Islet of Langerhans (tissue), 1 donor: Measurements from ENCODE around the gene PAX2.

Source experiments
- FAIRE-seq: peaks from one replicate; lab custom pipeline; 2011; peaks lifted over from hg19 to GRCh38; lab: Jason Lieb, UNC

Gene PAX2

GRCh38 chr10:100791369-100792058, 46.1 kb downstream of the PAX2 start:
- no peak for FAIRE-seq

DNA sequence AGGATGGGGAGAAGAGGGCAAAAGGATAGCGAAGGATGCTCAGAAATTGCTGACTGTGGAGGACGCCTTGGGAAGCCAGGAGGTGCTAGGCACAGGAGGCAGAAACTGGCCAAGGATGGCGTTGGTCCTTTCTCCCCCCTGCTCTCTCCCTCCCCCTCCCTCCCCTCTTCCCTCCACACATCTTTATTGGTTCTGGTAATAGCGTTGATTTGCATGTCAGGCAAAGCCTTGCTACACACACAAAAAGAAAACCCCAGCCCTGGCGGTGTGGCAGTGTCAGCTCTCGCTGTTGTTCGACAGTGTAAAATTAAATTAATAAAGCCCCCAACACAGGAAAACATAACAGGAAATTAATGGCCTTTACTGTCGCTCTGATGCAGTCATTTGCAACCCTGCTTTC, 47.2 kb downstream of the PAX2 start:
- no peak for FAIRE-seq

DNA sequence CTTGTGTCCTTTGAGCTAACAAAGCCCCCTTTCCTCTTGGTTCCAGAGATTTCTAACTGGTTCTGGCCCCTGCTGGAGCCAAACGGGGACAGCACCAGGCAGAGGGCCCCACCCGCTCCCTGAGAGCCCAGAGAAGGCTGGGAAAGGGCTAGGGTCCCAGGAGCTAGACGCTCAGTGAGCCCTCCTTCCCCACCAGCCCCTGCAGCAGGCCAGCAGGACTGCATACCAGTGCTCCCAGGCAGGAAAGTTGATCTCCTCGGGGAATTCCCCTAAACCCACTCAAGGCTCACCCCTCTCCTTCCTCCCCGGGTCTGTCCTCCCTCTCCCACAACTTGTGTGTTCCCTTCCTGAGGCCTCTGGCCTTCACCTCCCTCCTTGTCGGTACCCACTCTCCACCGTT, 47.7 kb downstream of the PAX2 start:
- no peak for FAIRE-seq

DNA sequence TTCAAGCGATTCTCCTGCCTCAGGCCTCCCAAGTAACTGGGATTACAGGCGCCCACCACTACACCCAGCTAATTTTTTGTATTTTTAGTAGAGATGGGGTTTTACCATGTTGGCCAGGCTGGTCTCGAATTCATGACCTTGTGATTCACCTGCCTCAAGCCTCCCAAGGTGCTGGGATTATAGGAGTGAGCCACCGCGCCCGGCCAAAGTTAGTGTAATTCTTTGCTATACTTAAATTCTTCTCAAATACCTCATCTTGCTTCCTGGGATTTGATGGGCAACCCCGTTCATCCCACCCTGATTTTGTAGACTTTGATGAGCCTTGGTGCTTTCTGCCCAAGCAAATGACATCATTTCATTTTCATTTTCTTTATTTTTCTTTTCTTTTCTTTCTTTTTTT, 54.5 kb downstream of the PAX2 start:
- FAIRE-seq, result no peak

GRCh38 chr10:100800931-100801330, 55.5 kb downstream of the PAX2 start:
- no peak for FAIRE-seq

DNA sequence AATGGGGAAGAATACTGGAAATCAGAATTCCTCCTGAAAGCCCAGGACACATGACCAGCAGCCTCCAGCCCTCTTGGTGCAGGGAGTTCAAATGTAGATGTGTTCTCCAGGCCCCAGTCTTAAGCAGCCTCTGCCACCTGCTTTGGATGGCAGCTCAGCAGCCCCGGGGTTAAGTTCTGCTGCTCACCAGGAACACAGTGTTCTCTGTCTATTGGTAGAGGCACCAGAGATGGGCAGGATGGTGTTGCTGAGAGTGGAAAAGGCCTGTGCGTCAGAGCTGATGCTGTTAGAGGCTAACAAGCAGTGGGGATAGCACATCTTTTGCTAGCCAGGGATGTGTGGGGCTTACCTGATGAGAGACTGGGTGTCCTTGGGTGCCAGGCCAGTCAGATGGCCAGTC, 56.8 kb downstream of the PAX2 start:
- no peak for FAIRE-seq

- FAIRE-seq, result no peak
Measured at GRCh38 chr10:100802607-100803006, 57.2 kb downstream of the PAX2 start.

- FAIRE-seq, result no peak
Measured at GRCh38 chr10:100803492-100803891, 58.1 kb downstream of the PAX2 start.

DNA sequence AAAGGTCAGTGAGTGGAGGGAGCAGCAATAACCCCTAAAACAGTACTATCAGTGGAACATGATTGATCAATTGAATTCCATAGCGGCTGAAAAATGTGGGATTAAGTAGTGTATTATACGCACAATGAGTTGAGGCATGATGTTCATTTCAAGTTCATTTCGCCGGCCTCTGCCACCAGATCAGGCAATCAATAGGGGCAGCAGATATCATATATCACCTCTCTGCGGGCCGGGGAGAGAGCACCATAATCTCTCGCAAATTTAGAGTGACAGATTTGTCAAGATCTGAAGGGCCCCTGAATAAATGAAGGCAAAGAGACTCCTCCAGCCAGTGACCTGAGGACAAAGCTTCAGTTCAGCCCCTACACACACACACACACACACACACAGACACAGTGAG, 58.5 kb downstream of the PAX2 start:
- FAIRE-seq, result no peak

DNA sequence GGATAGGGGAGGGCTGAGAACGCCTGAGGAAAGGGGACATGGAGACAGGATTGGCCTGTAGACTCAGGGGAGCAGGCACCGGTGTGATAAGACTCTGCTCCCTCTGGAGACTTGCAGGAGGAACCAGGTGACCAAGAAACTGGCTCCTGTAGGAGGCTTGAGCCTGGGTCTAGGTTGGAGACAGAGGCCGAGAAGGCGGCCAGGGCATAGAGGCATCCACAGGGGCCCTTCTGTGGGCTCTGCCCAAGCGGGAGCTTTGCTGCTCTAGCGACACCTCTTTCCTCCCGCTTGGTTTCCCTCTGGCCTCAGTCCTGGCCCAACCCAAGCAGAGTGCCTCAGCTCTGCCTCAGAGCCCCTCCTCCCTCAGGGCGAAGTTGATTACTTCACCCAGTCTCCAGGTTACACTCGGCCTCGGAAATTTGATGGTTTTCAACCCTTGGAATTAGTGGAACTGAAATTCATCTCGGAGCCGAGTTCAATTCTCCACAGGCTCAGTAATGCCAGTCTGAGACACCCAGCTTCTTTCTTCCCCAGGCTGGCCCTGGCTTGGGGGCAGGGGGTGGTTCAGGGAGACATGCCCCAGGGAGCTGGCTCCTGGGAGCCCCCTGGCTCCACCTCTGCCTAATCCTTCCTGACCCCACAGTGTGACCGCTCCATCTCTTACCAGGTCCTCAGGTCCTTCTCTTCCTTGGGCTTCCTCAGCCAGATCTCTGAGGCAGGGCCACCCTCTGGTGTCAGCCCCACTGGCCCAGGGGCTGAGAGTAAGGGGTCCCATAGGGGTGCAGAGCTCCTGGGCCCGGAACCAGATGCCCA, 60.4 kb downstream of the PAX2 start:
- no peak for FAIRE-seq

GRCh38 chr10:100806356-100806645, 60.9 kb downstream of the PAX2 start:
- no peak for FAIRE-seq

GRCh38 chr10:100807241-100807951, 62.0 kb downstream of the PAX2 start:
- FAIRE-seq, result no peak

- FAIRE-seq, result no peak
Measured at GRCh38 chr10:100808876-100809275, 63.5 kb downstream of the PAX2 start.

GRCh38 chr10:100810091-100810834, 64.9 kb downstream of the PAX2 start:
- FAIRE-seq, result no peak

- FAIRE-seq, result no peak
Measured at GRCh38 chr10:100810835-100811116, 65.4 kb downstream of the PAX2 start.

- no peak for FAIRE-seq
Measured at GRCh38 chr10:100811261-100811660, 65.9 kb downstream of the PAX2 start.

DNA sequence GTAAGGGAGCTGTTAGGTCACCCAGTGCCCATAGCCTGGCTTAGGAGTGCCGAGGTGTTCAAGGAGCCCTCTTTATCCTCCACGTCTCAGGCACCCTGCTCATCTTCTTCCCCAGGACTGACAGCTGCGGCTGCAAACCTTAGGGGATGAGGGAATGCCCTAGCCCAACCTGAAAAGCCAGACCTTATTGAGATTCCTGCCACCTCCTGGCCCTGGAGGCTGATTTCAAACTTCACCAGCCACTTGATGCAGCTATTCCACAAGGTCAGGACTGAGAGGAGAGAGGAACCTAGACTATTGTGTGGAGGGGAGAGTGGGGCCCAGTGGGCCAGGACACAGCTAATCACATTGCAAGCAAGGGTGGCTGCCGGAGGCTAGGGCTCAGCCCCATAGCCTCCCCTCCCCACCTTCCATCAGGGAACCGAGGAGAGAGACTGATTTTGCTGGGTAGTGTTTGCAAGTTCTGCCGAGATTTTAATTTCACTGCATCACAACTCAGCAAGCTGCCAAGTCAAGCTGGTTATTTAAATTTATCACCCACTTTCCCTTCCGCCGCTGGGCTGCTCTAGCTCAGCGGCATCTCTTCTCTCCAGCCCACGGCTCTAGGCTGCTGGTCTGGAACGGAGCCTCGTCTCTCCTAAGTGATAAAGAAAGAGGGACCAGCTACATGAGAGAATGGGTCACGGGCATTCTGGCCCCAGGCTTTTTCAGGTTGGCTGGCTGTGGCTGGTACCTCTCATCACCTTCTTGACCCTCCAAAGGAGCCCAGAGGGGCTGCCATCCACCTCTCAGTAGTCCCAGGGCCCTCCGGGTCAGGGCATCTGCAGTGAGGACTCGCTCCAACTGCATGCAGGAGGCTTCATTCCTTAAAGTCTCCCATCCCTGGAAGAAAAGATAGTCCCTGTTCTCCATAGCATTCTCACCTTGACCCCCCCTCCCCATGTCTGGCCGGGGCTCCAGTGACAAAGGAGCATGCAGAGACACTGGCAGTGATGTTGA, 66.7 kb downstream of the PAX2 start:
- FAIRE-seq, result no peak

DNA sequence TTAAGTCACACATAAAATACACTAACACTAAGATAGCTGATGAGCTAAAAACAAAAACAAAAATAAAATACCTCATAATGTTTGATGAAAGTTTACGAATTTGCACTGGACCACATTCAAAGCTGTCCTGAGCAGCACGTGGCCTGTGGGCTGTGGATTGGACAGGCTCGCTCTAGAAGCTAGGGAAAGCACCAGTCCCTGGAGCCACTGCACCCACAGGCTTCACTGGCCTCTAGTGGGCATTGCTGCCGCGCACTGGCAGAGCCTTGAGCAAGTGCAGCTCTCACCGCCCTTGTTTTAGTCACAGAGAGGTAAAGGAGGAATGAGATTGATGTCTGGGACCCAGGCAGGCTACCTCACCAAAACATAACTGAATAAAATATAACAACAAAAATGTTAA, 67.6 kb downstream of the PAX2 start:
- no peak for FAIRE-seq

GRCh38 chr10:100814751-100815474, 69.5 kb downstream of the PAX2 start:
- FAIRE-seq, result no peak

DNA sequence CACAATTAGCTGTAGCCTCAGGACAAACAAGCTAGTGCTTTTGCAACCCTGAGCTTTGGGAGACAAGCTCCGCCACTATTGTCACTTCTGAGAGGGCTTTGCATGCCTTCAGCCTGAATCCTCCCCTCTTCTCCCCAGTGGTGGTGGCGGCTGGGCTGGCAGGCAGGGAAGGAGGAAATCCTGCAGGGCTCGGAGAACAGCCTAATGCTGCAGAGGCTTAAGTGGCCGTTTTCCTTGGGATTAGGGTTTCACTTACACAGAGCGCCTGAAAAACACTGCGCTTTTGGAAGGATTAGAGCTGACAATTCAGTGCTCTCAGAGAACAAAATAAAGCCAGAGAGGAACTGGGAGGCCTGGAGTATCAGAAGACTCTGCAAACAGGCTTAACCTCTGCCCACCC, 71.3 kb downstream of the PAX2 start:
- no peak for FAIRE-seq

GRCh38 chr10:100817268-100817839, 72.0 kb downstream of the PAX2 start:
- no peak for FAIRE-seq
